Posterior cingulate gyrus (tissue), 11 donors: Measurements from ENCODE around the gene MUSTN1.

ENCODE experiments used
- DNase-seq, 10 donors: peaks; one replicate each; pipeline versions ENCODE4 v3.0.0 to v3.0.0-alpha.2; 2020 to 2021; ENCODE audit warnings: mixed read lengths in 3 of 10
- intact Hi-C: fragments of 100-400 bp; cut with DNase I; formaldehyde crosslinking; loops from one replicate; pipeline ENCODE4 v1.15.1; 2023

Gene MUSTN1

GRCh38 chr3:52834871-52835501 is at the start of gene MUSTN1:
TSS of gene MUSTN1 (minus strand) at chr3:52835019. CDS start at chr3:52834948, 71 bp downstream.
- DNase-seq, result no peak
- intact Hi-C loops, result no loop called here

GRCh38 chr3:52882377-52882776 is 47.6 kb upstream of the MUSTN1 start:
- intact Hi-C loops, result loop anchor here (2.0 kb wide), 1 partner anchor 40 kb away; no protein-coding TSS in a partner anchor
- DNase-seq, result no peak

- intact Hi-C loops, result loop anchor here (2.0 kb wide), 1 partner anchor 39 kb away; no protein-coding TSS in a partner anchor
- no peak for DNase-seq
Observed at GRCh38 chr3:52881871-52882270, 47.1 kb upstream of the MUSTN1 start.

- peak in 1 of 10 donors; percentile 72 for DNase-seq
- intact Hi-C loops, result no loop called here
Observed at GRCh38 chr3:52880474-52880873, 45.7 kb upstream of the MUSTN1 start.

- intact Hi-C loops, result no loop called here
- peak in 1 of 10 donors; percentile 55 for DNase-seq
Observed at GRCh38 chr3:52880047-52880446, 45.2 kb upstream of the MUSTN1 start.

- intact Hi-C loops, result no loop called here
- no peak for DNase-seq
Observed at GRCh38 chr3:52879581-52879980, 44.8 kb upstream of the MUSTN1 start.

- intact Hi-C loops, result no loop called here
- DNase-seq, result no peak
Observed at GRCh38 chr3:52879090-52879489, 44.3 kb upstream of the MUSTN1 start.

GRCh38 chr3:52877085-52877484 is 42.3 kb upstream of the MUSTN1 start:
- intact Hi-C loops, result no loop called here
- DNase-seq, result no peak

- DNase-seq, result no peak
- intact Hi-C loops, result no loop called here
Observed at GRCh38 chr3:52874864-52875587, 40.2 kb upstream of the MUSTN1 start.

GRCh38 chr3:52874160-52874701 is 39.4 kb upstream of the MUSTN1 start:
- no peak for DNase-seq
- intact Hi-C loops, result no loop called here

- DNase-seq, result peak in 1 of 10 donors; percentile 11
- intact Hi-C loops, result no loop called here
Observed at GRCh38 chr3:52873433-52874159, 38.8 kb upstream of the MUSTN1 start.

GRCh38 chr3:52872245-52872644 is 37.4 kb upstream of the MUSTN1 start:
- intact Hi-C loops, result no loop called here
- no peak for DNase-seq

- intact Hi-C loops, result no loop called here
- DNase-seq, result peak in 1 of 10 donors; percentile 58
Observed at GRCh38 chr3:52871761-52872160, 36.9 kb upstream of the MUSTN1 start.

GRCh38 chr3:52870471-52870870 is 35.7 kb upstream of the MUSTN1 start:
- intact Hi-C loops, result no loop called here
- peak in 1 of 10 donors; percentile 76 for DNase-seq

GRCh38 chr3:52866427-52866826 is 31.6 kb upstream of the MUSTN1 start:
- intact Hi-C loops, result no loop called here
- peak in 2 of 10 donors; percentile 54 to 55 for DNase-seq

GRCh38 chr3:52865994-52866393 is 31.2 kb upstream of the MUSTN1 start:
- peak in 7 of 10 donors; percentile 38 to 91 (median 60) for DNase-seq
- intact Hi-C loops, result no loop called here

GRCh38 chr3:52860424-52860768 is 25.6 kb upstream of the MUSTN1 start:
- intact Hi-C loops, result no loop called here
- peak in 1 of 10 donors; percentile 86 for DNase-seq

GRCh38 chr3:52859686-52860423 is 25.0 kb upstream of the MUSTN1 start:
- DNase-seq, result peak in 1 of 10 donors; percentile 15
- intact Hi-C loops, result no loop called here

GRCh38 chr3:52857864-52858263 is 23.0 kb upstream of the MUSTN1 start:
- intact Hi-C loops, result no loop called here
- DNase-seq, result no peak

GRCh38 chr3:52857133-52857532 is 22.3 kb upstream of the MUSTN1 start:
- intact Hi-C loops, result no loop called here
- peak in 1 of 10 donors; percentile 5 for DNase-seq
